8988T (cell line): ENCODE measurements around the gene ACOT11.

Source experiments
- DNase-seq: peaks from one replicate; pipeline ENCODE4 v3.0.0; 2011

Gene ACOT11

GRCh38 chr1:54593571-54594160 lies 45.6 kb downstream of the ACOT11 start:
- DNase-seq: no peak

GRCh38 chr1:54594463-54594862 lies 46.4 kb downstream of the ACOT11 start:
- no peak for DNase-seq

DNA sequence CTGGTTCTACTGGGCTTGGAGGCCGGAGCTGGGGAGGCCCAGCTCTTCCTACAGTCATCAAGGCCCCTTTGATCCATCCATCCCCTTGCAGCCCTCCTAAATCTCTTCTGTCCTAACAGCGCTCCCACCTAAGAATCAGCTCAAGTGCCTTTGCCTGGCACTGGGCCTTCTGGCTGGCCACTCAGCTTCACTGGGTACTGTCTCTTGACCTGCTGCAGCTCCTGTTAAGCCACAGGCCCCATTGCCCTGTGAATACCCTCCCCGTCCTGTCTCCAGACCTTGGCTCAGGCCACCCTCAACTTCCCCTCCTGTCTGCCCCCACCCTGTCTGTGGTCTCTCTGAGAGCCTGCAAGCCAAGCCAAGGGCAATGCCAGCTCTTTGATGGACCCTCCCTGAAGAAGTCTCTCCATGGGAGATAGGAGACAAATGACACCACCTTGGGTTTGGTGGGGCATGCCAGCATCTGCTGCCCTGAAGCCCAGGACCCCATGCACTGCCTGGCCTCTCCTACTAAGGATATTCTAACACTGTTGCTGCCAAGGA lies 48.0 kb downstream of the ACOT11 start:
- no peak for DNase-seq

DNA sequence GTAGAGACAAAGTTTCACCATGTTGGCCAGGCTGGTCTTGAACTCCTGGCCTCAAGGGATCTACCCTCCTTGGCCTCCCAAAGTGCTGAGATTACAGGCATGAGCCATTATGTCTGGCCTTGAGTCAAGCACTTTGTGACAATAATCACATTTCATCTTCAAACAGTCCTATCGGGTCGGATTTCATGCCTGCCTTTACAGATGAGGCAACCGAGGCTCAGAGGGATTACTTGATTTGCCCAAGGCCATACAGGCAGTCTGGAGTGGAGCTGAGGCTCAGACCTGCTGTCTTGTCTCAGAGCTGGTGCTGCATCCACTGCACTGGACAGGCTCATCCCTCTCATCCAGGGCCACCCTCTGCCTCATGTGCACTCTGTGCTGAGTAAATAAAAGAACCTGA lies 48.7 kb downstream of the ACOT11 start:
- DNase-seq: no peak

DNA sequence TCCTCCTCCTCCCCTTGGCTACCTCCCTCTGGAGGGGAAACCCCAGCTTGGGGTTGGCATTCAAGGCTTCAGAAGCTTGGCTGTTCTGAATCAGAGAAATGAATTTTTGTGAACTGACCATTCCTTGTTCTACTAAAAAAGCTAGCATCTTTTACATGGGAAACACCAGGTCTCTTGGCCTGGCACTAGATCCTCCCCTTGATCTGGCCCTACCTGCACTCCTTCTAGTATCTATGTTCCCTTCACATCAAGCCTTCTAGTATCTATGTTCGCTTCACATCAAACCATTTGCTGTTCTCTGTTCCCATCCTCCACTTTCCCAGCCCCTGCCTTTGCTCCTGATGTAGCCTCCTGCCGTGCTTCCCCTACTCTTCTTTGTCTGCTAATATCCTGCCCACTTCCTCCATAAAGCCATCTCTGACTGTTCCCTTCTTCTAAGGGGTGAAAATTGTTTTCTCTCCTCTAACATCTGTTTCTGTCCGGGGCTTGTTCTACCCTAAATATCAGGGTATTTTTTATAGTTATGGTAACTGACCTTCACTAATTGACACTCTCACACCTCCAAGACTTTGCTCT lies 49.5 kb downstream of the ACOT11 start:
- DNase-seq: no peak

DNA sequence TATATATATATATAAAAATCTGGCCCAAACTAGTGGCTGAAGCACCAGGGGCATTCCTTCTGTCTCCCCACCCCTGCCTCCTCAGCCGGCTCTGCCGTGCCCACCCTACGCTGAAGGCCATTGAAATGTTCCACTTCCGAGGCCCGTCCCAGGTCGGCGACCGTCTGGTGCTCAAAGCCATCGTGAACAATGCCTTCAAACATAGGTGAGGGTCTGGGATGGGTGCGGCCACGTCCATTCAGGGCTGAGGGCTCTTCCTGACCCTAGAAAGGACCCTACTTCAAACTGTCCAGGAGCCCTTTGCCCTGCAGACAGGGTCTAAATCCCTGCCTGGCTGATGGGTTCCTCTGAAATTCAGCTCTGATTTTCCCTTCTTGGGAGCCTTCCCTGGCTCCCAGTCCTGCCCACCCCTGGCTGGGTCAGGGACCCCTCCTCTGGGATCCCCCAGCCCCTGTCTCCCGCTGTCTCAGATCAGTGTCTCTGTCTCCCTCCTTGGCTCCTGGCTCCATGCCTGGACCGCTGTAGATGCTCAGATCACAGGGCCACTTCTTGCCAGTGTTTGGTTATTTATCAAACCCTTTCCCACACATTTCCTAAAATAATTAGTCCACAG lies 51.3 kb downstream of the ACOT11 start:
- no peak for DNase-seq

DNA sequence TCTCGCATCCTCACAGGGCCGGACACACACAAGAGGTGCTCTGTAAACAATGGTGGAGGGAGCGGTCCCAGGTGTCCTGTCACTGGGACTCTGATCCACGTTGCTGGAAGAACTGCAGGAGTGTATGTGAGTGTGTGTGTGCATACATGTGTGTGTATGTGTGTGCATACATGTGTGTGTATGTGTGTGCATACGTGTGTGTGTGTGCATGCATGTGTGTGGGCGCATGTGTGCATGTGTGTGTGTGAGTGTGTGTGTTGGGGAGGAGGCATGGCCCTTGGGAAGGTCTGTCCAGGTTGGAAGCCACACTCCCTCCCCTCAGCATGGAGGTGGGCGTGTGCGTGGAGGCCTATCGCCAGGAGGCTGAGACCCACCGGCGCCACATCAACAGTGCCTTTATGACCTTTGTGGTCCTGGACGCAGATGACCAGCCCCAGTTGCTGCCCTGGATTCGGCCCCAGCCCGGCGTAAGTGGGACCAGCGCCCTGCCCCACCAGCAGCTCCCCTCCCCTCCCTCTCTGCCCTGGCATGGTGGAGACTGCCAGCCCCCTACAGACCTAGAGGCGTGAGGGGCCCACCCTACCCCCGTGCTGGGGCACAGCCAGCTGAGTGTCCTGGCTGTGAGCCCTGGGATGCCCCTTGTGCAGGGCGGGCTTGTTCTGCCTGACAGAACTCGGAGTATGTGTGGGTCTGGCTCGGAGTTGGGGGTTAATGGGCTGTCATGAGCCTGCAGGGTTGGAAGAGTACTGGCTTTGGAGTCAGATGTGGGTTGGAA lies 53.1 kb downstream of the ACOT11 start:
- no peak for DNase-seq

GRCh38 chr1:54601730-54602129 lies 53.7 kb downstream of the ACOT11 start:
- no peak for DNase-seq

GRCh38 chr1:54602554-54602953 lies 54.5 kb downstream of the ACOT11 start:
- no peak for DNase-seq

- DNase-seq: no peak
Observed at GRCh38 chr1:54603241-54603640, 55.2 kb downstream of the ACOT11 start.

GRCh38 chr1:54604051-54604450 lies 56.0 kb downstream of the ACOT11 start:
- DNase-seq: no peak

GRCh38 chr1:54604572-54605370 lies 56.7 kb downstream of the ACOT11 start:
- DNase-seq: no peak

GRCh38 chr1:54606096-54606989 lies 58.3 kb downstream of the ACOT11 start:
- DNase-seq: no peak

DNA sequence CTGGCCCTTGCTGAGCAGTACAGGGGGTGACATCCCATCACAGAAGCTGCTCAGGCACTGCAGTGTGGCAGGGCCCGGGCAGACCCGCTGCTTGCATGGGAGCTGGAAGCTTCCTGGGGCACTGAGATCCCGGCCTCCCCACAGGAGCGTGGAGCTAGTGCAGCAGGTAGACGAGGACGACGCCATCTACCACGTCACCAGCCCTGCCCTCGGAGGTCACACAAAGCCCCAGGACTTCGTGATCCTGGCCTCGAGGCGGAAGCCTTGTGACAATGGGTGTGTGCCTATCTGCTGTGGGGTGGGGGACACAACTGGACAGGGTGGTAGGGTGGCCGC lies 58.9 kb downstream of the ACOT11 start:
- DNase-seq: no peak

DNA sequence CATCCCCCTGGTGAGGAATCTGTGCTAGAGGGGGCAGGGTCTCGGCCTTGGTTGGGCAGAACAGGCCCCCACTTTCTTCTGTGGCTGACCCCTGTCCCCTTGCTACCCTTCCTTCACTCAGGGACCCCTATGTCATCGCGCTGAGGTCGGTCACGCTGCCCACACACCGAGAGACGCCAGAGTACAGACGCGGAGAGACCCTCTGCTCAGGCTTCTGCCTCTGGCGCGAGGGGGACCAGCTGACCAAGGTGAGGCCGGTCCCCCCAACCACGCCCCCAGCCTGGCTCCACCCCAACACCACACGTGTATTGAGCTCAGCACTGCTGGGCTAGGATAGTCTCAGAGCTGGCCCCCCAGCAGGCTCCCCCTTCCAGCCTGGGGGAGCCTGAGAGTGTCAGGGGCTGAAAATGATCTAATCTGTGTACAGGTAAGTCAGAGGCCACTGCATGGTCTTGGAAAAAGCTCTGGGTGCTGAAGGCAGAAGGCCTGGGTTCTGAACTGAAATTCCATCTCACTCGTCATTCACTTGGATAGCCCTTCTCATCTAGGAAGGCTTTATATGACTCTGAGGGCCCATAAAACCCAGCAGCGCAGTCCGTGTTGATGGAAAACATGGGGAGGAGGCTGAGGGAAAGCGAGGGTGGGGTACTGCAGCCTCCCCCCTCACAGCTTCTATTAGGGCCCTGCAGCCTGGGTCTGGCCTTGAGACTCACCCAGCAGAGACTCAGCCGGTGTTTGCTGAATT lies 60.0 kb downstream of the ACOT11 start:
- DNase-seq: no peak

GRCh38 chr1:54608566-54609230 lies 60.7 kb downstream of the ACOT11 start:
- no peak for DNase-seq

DNA sequence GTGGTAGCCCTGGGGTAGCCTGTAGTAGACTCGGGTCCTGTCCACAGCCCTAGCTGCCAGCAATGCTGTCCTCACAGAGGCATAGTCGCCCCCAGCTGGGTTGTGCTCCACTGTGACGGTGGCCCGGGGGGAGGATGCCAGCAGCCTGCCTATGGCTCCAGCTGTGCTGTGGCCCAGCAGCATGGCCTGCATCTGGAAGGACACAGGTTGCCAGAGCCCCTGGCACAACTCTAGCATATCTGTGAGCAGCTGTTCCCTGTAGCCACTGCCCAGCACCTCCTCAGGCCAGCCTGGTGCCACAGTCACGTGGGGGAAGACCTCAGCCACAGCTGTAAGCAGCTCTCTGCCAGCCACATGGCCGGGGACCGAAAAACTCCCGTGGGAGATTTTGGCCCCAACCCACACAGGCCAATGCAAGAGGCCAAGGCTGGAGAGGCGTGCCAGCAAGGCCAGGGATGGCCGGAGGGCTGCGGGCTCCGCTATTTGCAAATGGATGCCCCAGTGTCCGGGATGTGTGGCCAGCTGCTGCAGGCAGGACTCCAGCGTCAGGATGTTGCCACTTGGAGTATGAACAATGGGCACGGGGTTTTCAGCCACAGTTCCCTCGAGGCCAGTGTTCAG lies 61.4 kb downstream of the ACOT11 start:
- no peak for DNase-seq

GRCh38 chr1:54610048-54610447 lies 62.0 kb downstream of the ACOT11 start:
- no peak for DNase-seq

- no peak for DNase-seq
Observed at GRCh38 chr1:54610601-54611580, 62.9 kb downstream of the ACOT11 start.
